ENCODE data around the gene ATP1A3. TPM values are rescaled to one million over a fixed set of nuclear protein-coding genes. Genes with fewer than 3 reads are reported as not detected.
A peak's percentile ranks its signal among the peaks of the same experiment; 100 is the strongest.
"Not testable (repeated sequence)": the region's sequence is repeated elsewhere in the genome, so short reads cannot be mapped to it uniquely, and the experiment has no call there.

The ATP1A3 gene
- total and polyA plus RNA-seq, 5 experiments from 2014 or later: 2.8 to 6.2 (median 3.4) TPM

DNA sequence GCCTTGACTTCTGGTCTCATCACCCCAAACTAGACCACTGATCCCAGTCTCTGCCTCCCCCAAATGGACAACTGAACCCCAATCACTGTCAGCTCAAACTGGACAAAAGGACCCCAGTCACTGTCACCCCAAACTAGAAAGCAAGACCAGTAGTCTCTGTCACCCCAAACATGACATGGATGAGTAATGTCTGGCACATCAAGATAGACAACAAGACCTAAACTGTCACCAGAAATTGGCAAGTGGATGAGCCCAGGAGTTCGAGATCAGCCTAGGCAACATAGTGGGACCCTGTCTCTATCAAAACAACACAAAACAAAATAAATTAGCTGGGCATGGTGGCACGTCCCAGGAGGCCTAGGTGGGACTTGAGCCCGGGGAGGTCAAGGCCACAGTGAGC lies 46.9 kb downstream of the ATP1A3 start:
- H3K27ac Mint-ChIP-seq: peak overlapping the region; percentile 88 to 99 (median 95)
- POLR2A ChIA-PET: interaction anchor here (1.7 to 13.4 kb wide), 7 partner anchors 11 to 88 kb away, joined by 6 to 197 read pairs (median 24); partner anchors contain the start of genes ARHGEF1, ERFL, RABAC1 and RPS19
- no peaks in the 10 kb centered on the region for H3K27me3 Mint-ChIP-seq

GRCh38 chr19:41945135-41945766 lies 48.8 kb downstream of the ATP1A3 start:
- no peaks in the 10 kb centered on the region for H3K36me3 Mint-ChIP-seq
- DNase-seq (peak; percentile 51 to 97 (median 92)), ATAC-seq (peak; percentile 87 to 90)
- peaks cover 38 to 74% (median 60%) of the 10 kb centered on the region in 4 donors for H3K4me1 Mint-ChIP-seq
- H3K4me3 Mint-ChIP-seq: peak overlapping the region; percentile 27 to 80 (median 74)
- peak overlapping the region; percentile 97 to 99 (median 98) for H3K27ac Mint-ChIP-seq
- no peaks in the 10 kb centered on the region for H3K9me3 Mint-ChIP-seq
- H3K27me3 Mint-ChIP-seq: no peaks in the 10 kb centered on the region
- POLR2A ChIA-PET: interaction anchor here (0.6 to 13.4 kb wide), 15 partner anchors 9 to 567 kb away, joined by 3 to 197 read pairs (median 6); partner anchors contain the start of genes ARHGEF1, CD79A, ERFL and RABAC1

More for the DNA sequence above, 46.9 kb downstream of the ATP1A3 start:
- H3K9me3 Mint-ChIP-seq: no peaks in the 10 kb centered on the region
- ATAC-seq (no peak), DNase-seq (no peak)
- peak overlapping the region in 7 of 10 donors; percentile 26 to 64 (median 46) for H3K4me3 Mint-ChIP-seq
- peaks cover 35 to 75% (median 56%) of the 10 kb centered on the region in 4 donors for H3K4me1 Mint-ChIP-seq
- peaks cover 0 to 2% (median 0%) of the 10 kb centered on the region in 3 donors for H3K36me3 Mint-ChIP-seq

DNA sequence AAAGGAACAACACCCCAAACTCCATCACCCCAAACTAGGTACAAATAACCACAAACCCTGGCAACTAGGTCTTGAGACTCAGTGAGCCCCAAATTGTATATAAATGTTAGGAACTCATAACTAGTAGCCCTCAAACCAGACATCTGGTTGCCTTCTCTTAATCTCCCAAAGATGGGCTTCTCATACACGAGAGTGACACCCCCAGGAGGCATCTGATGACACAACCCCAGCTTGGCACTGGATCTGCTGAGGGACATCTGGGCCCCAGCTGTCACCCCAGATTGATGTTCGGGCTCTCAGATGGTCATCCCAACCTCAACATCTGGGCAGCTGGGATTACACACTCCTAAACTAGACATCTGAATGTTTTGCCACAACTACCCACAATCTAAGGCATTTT lies 49.7 kb downstream of the ATP1A3 start:
- Mint-ChIP-seq H3K4me3 (peak overlapping the region in 4 of 10 donors; percentile 9 to 78 (median 26)), H3K27me3 (no peaks in the 10 kb centered on the region), H3K27ac (peak overlapping the region; percentile 97 to 99 (median 98)), H3K4me1 (peaks cover 38 to 71% (median 60%) of the 10 kb centered on the region in 4 donors), H3K36me3 (no peaks in the 10 kb centered on the region), H3K9me3 (no peaks in the 10 kb centered on the region)
- POLR2A ChIA-PET: interaction anchor here (0.7 to 13.4 kb wide), 7 partner anchors 10 to 85 kb away, joined by 3 to 197 read pairs (median 4); partner anchors contain the start of genes ARHGEF1, CD79A, ERFL and RPS19
- ATAC-seq: no peak
- DNase-seq: no peak

- ATAC-seq: no peak
- POLR2A ChIA-PET: interaction anchor here (0.6 to 13.4 kb wide), 6 partner anchors 9 to 82 kb away, joined by 3 to 197 read pairs (median 6); partner anchors contain the start of genes ARHGEF1, CD79A and RPS19
- DNase-seq: no peak
- H3K27me3 Mint-ChIP-seq: no peaks in the 10 kb centered on the region
- peak overlapping the region; percentile 69 to 96 (median 89) for H3K27ac Mint-ChIP-seq
- H3K4me3 Mint-ChIP-seq: peak overlapping the region; percentile 67 to 86 (median 75)
- no peaks in the 10 kb centered on the region for H3K36me3 Mint-ChIP-seq
- H3K4me1 Mint-ChIP-seq: peaks cover 34 to 65% (median 54%) of the 10 kb centered on the region in 4 donors
- H3K9me3 Mint-ChIP-seq: no peaks in the 10 kb centered on the region
These were observed 52.4 kb downstream of the ATP1A3 start for GRCh38 chr19:41941410-41942202.

- no peaks in the 10 kb centered on the region for H3K36me3 Mint-ChIP-seq
- POLR2A ChIA-PET: interaction anchor here (0.8 to 13.4 kb wide), 8 partner anchors 10 to 81 kb away, joined by 3 to 197 read pairs (median 6); partner anchors contain the start of genes ARHGEF1, CD79A and RPS19
- ATAC-seq: no peak
- peaks cover 36 to 66% (median 54%) of the 10 kb centered on the region in 4 donors for H3K4me1 Mint-ChIP-seq
- H3K4me3 Mint-ChIP-seq: peak overlapping the region; percentile 84 to 95 (median 90)
- no peaks in the 10 kb centered on the region for H3K9me3 Mint-ChIP-seq
- no peaks in the 10 kb centered on the region for H3K27me3 Mint-ChIP-seq
- DNase-seq: no peak
- H3K27ac Mint-ChIP-seq: peak overlapping the region; percentile 91 to 98 (median 94)
These were observed 53.2 kb downstream of the ATP1A3 start for GRCh38 chr19:41940731-41941409.

DNA sequence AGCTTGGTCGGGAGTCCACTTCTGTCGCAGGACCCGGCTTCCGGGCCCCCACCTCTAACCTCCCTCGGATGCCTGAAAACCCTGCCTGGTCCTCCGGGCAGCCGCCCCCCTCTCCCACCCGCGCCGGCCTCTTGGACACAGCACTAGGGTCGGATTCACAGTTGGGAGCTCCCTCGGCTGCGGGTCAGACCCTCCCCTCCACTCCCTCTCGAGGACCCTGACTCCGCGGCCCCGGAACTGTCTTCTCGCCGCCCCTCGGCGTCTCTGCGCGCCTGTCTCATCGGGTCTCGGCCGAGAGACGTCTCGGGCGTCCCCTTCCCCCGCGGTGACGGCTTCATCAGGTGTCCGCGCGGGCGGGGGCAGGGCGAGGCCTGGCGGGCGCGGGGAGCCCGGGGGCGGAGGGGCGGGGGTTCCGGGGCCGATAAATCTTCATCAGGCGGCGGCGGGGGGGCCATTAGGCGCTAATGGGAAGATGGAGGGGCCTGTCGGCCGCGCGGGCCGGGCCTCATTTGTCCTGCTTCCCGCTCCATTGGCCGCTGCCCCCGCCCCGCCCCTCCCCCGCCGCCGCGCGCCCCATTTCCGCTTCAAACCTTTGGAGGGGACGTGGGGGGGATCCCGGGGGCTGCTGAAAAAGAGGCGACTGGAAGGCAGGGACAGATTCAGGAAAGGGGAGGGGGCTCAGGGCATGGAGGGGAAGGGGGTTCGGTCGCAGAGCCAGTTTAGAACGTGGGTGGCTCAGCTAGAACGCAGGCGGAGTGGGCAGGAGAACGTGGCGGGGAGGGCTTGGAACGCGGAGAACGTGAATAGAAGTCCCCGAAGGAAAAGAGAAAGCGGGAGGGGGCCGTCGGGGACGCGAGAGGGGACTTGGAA lies 53.9 kb downstream of the ATP1A3 start:
- Mint-ChIP-seq H3K9me3 (no peaks in the 10 kb centered on the region), H3K27me3 (peaks cover 0 to 4% (median 0%) of the 10 kb centered on the region in 5 donors), H3K27ac (peak overlapping the region; percentile 78 to 98 (median 93)), H3K4me3 (peak overlapping the region; percentile 84 to 95 (median 90)), H3K36me3 (no peaks in the 10 kb centered on the region), H3K4me1 (peaks cover 33 to 65% (median 51%) of the 10 kb centered on the region in 4 donors)
- ATAC-seq: peak; percentile 16 to 24
- peak in 2 of 10 donors; percentile 34 to 37 for DNase-seq
- POLR2A ChIA-PET: interaction anchor here (0.8 to 2.5 kb wide), 8 partner anchors 10 to 81 kb away, joined by 3 to 14 read pairs (median 3); partner anchors contain the start of gene RPS19

- not testable (repeated sequence) for H3K36me3 Mint-ChIP-seq, DNase-seq, H3K27me3 Mint-ChIP-seq, H3K9me3 Mint-ChIP-seq, ATAC-seq
- Mint-ChIP-seq H3K4me1 (peaks cover 33 to 65% (median 52%) of the 10 kb centered on the region in 4 donors), H3K4me3 (peak overlapping the region in 2 of 10 donors; percentile 37 to 71), H3K27ac (peak overlapping the region in 6 of 10 donors; percentile 25 to 98 (median 62))
- POLR2A ChIA-PET: interaction anchor here (0.8 to 1.5 kb wide), 6 partner anchors 9 to 80 kb away, joined by 3 to 14 read pairs (median 3); partner anchors contain the start of gene RPS19
These were observed 54.8 kb downstream of the ATP1A3 start for GRCh38 chr19:41939209-41939608.

- DNase-seq (no peak), ATAC-seq (no peak)
- H3K27me3 Mint-ChIP-seq: peaks cover 0 to 7% (median 0%) of the 10 kb centered on the region in 5 donors
- peak overlapping the region in 9 of 10 donors; percentile 3 to 66 (median 41) for H3K4me3 Mint-ChIP-seq
- POLR2A ChIA-PET: interaction anchor here (1.0 to 2.3 kb wide), 11 partner anchors 10 to 78 kb away, joined by 3 to 12 read pairs (median 6); partner anchors contain the start of genes ARHGEF1 and RPS19
- peak overlapping the region; percentile 57 to 89 (median 84) for H3K27ac Mint-ChIP-seq
- H3K4me1 Mint-ChIP-seq: peaks cover 38 to 71% (median 55%) of the 10 kb centered on the region in 4 donors
- no peaks in the 10 kb centered on the region for H3K36me3 Mint-ChIP-seq
- H3K9me3 Mint-ChIP-seq: no peaks in the 10 kb centered on the region
These were observed 56.2 kb downstream of the ATP1A3 start for GRCh38 chr19:41937525-41938468.

GRCh38 chr19:41936961-41937360 lies 57.1 kb downstream of the ATP1A3 start:
- POLR2A ChIA-PET: interaction anchor here (1.0 to 2.3 kb wide), 12 partner anchors 9 to 77 kb away, joined by 3 to 12 read pairs (median 5); partner anchors contain the start of genes ARHGEF1 and RPS19
- no peaks in the 10 kb centered on the region for H3K36me3 Mint-ChIP-seq
- peaks cover 0 to 7% (median 0%) of the 10 kb centered on the region in 5 donors for H3K27me3 Mint-ChIP-seq
- H3K4me3 Mint-ChIP-seq: peak overlapping the region in 3 of 10 donors; percentile 1 to 65 (median 30)
- H3K9me3 Mint-ChIP-seq: no peaks in the 10 kb centered on the region
- peak overlapping the region; percentile 73 to 93 (median 87) for H3K27ac Mint-ChIP-seq
- ATAC-seq: no peak
- DNase-seq: no peak
- peaks cover 38 to 71% (median 55%) of the 10 kb centered on the region in 4 donors for H3K4me1 Mint-ChIP-seq

DNA sequence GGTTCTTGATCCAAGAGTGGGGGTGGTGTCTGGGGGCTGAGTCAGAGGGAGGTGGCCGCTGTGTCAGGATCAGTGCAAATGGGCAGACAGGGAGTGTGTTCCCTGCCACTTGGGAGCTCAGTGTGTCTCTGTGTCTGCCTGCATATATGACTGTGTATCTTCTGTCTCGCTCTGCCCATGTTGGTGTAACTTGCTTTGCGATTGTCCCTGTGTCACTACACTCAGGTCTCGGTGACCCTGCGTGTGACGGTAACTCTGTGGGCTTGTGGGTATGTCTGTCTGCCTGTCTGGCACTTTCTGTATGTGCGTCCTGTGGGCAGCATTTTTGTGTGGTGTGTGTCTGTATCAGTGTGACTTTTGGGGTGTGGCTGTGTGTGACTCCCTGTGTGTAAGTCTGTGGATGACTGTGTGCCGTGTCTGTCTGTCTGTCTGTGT lies 57.6 kb downstream of the ATP1A3 start:
- Mint-ChIP-seq H3K4me3 (peak overlapping the region in 6 of 10 donors; percentile 1 to 65 (median 21)), H3K27ac (peak overlapping the region; percentile 68 to 93 (median 87)), H3K36me3 (no peaks in the 10 kb centered on the region), H3K9me3 (no peaks in the 10 kb centered on the region), H3K27me3 (peaks cover 0 to 7% (median 0%) of the 10 kb centered on the region in 5 donors), H3K4me1 (peaks cover 34 to 68% (median 53%) of the 10 kb centered on the region in 4 donors)
- DNase-seq (no peak), ATAC-seq (peak; percentile 35 to 42)
- POLR2A ChIA-PET: interaction anchor here (1.1 to 2.3 kb wide), 6 partner anchors 9 to 77 kb away, joined by 3 to 12 read pairs (median 6); partner anchors contain the start of genes ARHGEF1 and RPS19
